Activated naive CD4-positive, alpha-beta T cell treated with anti-CD3 and anti-CD28 coated beads for 36 hours (primary cell): ENCODE results near the gene MYOM3. TPM values are rescaled to one million over a fixed set of nuclear protein-coding genes. Genes with fewer than 3 reads are reported as not detected.

Experiments
- CTCF ChIA-PET: fragments of 350-600 bp; sonication (Branson Sonifier 250); formaldehyde crosslinking; loops from one replicate; lab custom pipeline; 2021; ENCODE audit warnings: antibody characterized with exemption; lab: Charles Lee
- DNase-seq: peaks from one replicate; pipeline ENCODE4 v3.0.0-alpha.2; 2020
- H3K27ac Mint-ChIP-seq: one replicate; pipeline ENCODE4 v1.8.0; 2021; ENCODE audit warnings: mild to moderate bottlenecking, mixed read lengths
- H3K27me3 Mint-ChIP-seq: one replicate; pipeline ENCODE4 v1.8.0; 2021; ENCODE audit warnings: low read depth, mixed read lengths
- H3K36me3 Mint-ChIP-seq: one replicate; pipeline ENCODE4 v1.8.0; 2021; ENCODE audit warnings: low read depth, mixed read lengths
- H3K4me1 Mint-ChIP-seq: one replicate; pipeline ENCODE4 v1.8.0; 2021; ENCODE audit warnings: low read depth, mixed read lengths
- H3K4me3 Mint-ChIP-seq: one replicate; pipeline ENCODE4 v1.8.0; 2021; ENCODE audit warnings: mild to moderate bottlenecking, moderate library complexity, mixed read lengths
- H3K9me3 Mint-ChIP-seq: one replicate; pipeline ENCODE4 v1.8.0; 2021; ENCODE audit warnings: mixed read lengths
- intact Hi-C: fragments of 100-400 bp; cut with micrococcal nuclease; formaldehyde crosslinking; loops from one replicate; pipeline ENCODE4 v1.15.1; 2023
- total RNA-seq, 2 experiments: library from RNA; stranded (reverse); gene quantifications; one replicate each; pipeline ENCODE4 v1.2.3, GENCODE V29; 2021

Gene MYOM3
- total RNA-seq, 2 experiments from 2014 or later = not detected

- intact Hi-C loops = no loop called here
- CTCF ChIA-PET = interaction anchor here (0.6 kb wide), 1 partner anchor 305 kb away, joined by 3 read pairs; no protein-coding TSS in a partner anchor
- no peaks in the 10 kb centered on the region for H3K27me3 Mint-ChIP-seq
- H3K27ac Mint-ChIP-seq = no peak overlapping the region
- peaks cover 2% of the 10 kb centered on the region for H3K9me3 Mint-ChIP-seq
- no peak overlapping the region for H3K4me3 Mint-ChIP-seq
- H3K4me1 Mint-ChIP-seq = no peaks in the 10 kb centered on the region
- DNase-seq = no peak
- H3K36me3 Mint-ChIP-seq = no peaks in the 10 kb centered on the region
Observed at GRCh38 chr1:24133819-24134218, 21.9 kb upstream of the MYOM3 start.

- no peak overlapping the region for H3K27ac Mint-ChIP-seq
- no peaks in the 10 kb centered on the region for H3K4me1 Mint-ChIP-seq
- DNase-seq = no peak
- H3K4me3 Mint-ChIP-seq = no peak overlapping the region
- peaks cover 2% of the 10 kb centered on the region for H3K9me3 Mint-ChIP-seq
- no peaks in the 10 kb centered on the region for H3K27me3 Mint-ChIP-seq
- CTCF ChIA-PET = no interaction called here
- intact Hi-C loops = no loop called here
- no peaks in the 10 kb centered on the region for H3K36me3 Mint-ChIP-seq
Observed at GRCh38 chr1:24130385-24130784, 18.4 kb upstream of the MYOM3 start.

GRCh38 chr1:24127801-24128363 lies 15.9 kb upstream of the MYOM3 start:
- H3K27me3 Mint-ChIP-seq = no peaks in the 10 kb centered on the region
- no peak overlapping the region for H3K4me3 Mint-ChIP-seq
- no peaks in the 10 kb centered on the region for H3K36me3 Mint-ChIP-seq
- DNase-seq = no peak
- H3K9me3 Mint-ChIP-seq = peaks cover 2% of the 10 kb centered on the region
- no peak overlapping the region for H3K27ac Mint-ChIP-seq
- CTCF ChIA-PET = no interaction called here
- H3K4me1 Mint-ChIP-seq = no peaks in the 10 kb centered on the region
- intact Hi-C loops = no loop called here

- Mint-ChIP-seq H3K27me3 (no peaks in the 10 kb centered on the region), H3K36me3 (no peaks in the 10 kb centered on the region), H3K4me3 (no peak overlapping the region), H3K4me1 (no peaks in the 10 kb centered on the region), H3K9me3 (peaks cover 2% of the 10 kb centered on the region), H3K27ac (no peak overlapping the region)
- CTCF ChIA-PET = interaction anchor here (0.5 to 0.6 kb wide), 2 partner anchors 203 to 480 kb away, joined by 3 read pairs; no protein-coding TSS in a partner anchor
- no peak for DNase-seq
- intact Hi-C loops = no loop called here
Observed at GRCh38 chr1:24127134-24127800, 15.3 kb upstream of the MYOM3 start.

- Mint-ChIP-seq H3K36me3 (no peaks in the 10 kb centered on the region), H3K27me3 (no peaks in the 10 kb centered on the region), H3K9me3 (peaks cover 2% of the 10 kb centered on the region), H3K4me1 (no peaks in the 10 kb centered on the region), H3K27ac (no peak overlapping the region), H3K4me3 (no peak overlapping the region)
- DNase-seq = no peak
- CTCF ChIA-PET = interaction anchor here (0.5 to 1.1 kb wide), 2 partner anchors 23 to 203 kb away, joined by 3 read pairs; no protein-coding TSS in a partner anchor
- intact Hi-C loops = no loop called here
Observed at GRCh38 chr1:24126672-24127023, 14.7 kb upstream of the MYOM3 start.

- H3K27me3 Mint-ChIP-seq = no peaks in the 10 kb centered on the region
- no peak overlapping the region for H3K4me3 Mint-ChIP-seq
- no peaks in the 10 kb centered on the region for H3K36me3 Mint-ChIP-seq
- no peaks in the 10 kb centered on the region for H3K4me1 Mint-ChIP-seq
- intact Hi-C loops = no loop called here
- peaks cover 2% of the 10 kb centered on the region for H3K9me3 Mint-ChIP-seq
- DNase-seq = no peak
- H3K27ac Mint-ChIP-seq = no peak overlapping the region
- CTCF ChIA-PET = interaction anchor here (1.1 to 1.2 kb wide), 2 partner anchors 24 to 55 kb away, joined by 3 to 5 read pairs; no protein-coding TSS in a partner anchor
Observed at GRCh38 chr1:24126018-24126671, 14.2 kb upstream of the MYOM3 start.

GRCh38 chr1:24125456-24125855 lies 13.5 kb upstream of the MYOM3 start:
- CTCF ChIA-PET = interaction anchor here (1.1 to 1.2 kb wide), 2 partner anchors 24 to 55 kb away, joined by 3 to 5 read pairs; no protein-coding TSS in a partner anchor
- Mint-ChIP-seq H3K4me3 (no peak overlapping the region), H3K4me1 (no peaks in the 10 kb centered on the region), H3K27ac (no peak overlapping the region), H3K9me3 (peaks cover 2% of the 10 kb centered on the region), H3K36me3 (no peaks in the 10 kb centered on the region), H3K27me3 (no peaks in the 10 kb centered on the region)
- intact Hi-C loops = no loop called here
- DNase-seq = no peak

GRCh38 chr1:24124980-24125379 lies 13.0 kb upstream of the MYOM3 start:
- Mint-ChIP-seq H3K27me3 (no peaks in the 10 kb centered on the region), H3K9me3 (peaks cover 2% of the 10 kb centered on the region), H3K36me3 (no peaks in the 10 kb centered on the region), H3K27ac (no peak overlapping the region), H3K4me1 (no peaks in the 10 kb centered on the region), H3K4me3 (no peak overlapping the region)
- CTCF ChIA-PET = interaction anchor here (1.2 kb wide), 1 partner anchor 54 kb away, joined by 5 read pairs; no protein-coding TSS in a partner anchor
- intact Hi-C loops = no loop called here
- no peak for DNase-seq

- H3K27me3 Mint-ChIP-seq = no peaks in the 10 kb centered on the region
- H3K4me1 Mint-ChIP-seq = no peaks in the 10 kb centered on the region
- intact Hi-C loops = no loop called here
- CTCF ChIA-PET = no interaction called here
- H3K4me3 Mint-ChIP-seq = no peak overlapping the region
- H3K36me3 Mint-ChIP-seq = no peaks in the 10 kb centered on the region
- no peak for DNase-seq
- no peaks in the 10 kb centered on the region for H3K9me3 Mint-ChIP-seq
- H3K27ac Mint-ChIP-seq = no peak overlapping the region
Observed at GRCh38 chr1:24123611-24124010, 11.7 kb upstream of the MYOM3 start.

GRCh38 chr1:24122776-24123175 lies 10.8 kb upstream of the MYOM3 start:
- DNase-seq = no peak
- Mint-ChIP-seq H3K36me3 (no peaks in the 10 kb centered on the region), H3K9me3 (no peaks in the 10 kb centered on the region), H3K4me1 (no peaks in the 10 kb centered on the region), H3K27me3 (peaks cover under 1% of the 10 kb centered on the region), H3K27ac (no peak overlapping the region), H3K4me3 (no peak overlapping the region)
- CTCF ChIA-PET = no interaction called here
- intact Hi-C loops = no loop called here

- no peak for DNase-seq
- CTCF ChIA-PET = interaction anchor here (0.5 to 1.2 kb wide), 2 partner anchors 27 to 78 kb away, joined by 3 to 6 read pairs; no protein-coding TSS in a partner anchor
- H3K36me3 Mint-ChIP-seq = no peaks in the 10 kb centered on the region
- H3K9me3 Mint-ChIP-seq = no peaks in the 10 kb centered on the region
- peaks cover 4% of the 10 kb centered on the region for H3K27me3 Mint-ChIP-seq
- intact Hi-C loops = no loop called here
- H3K4me3 Mint-ChIP-seq = no peak overlapping the region
- H3K4me1 Mint-ChIP-seq = no peaks in the 10 kb centered on the region
- H3K27ac Mint-ChIP-seq = no peak overlapping the region
Observed at GRCh38 chr1:24121406-24121805, 9.5 kb upstream of the MYOM3 start.

GRCh38 chr1:24120965-24121364 lies 9.0 kb upstream of the MYOM3 start:
- intact Hi-C loops = no loop called here
- no peaks in the 10 kb centered on the region for H3K4me1 Mint-ChIP-seq
- no peaks in the 10 kb centered on the region for H3K36me3 Mint-ChIP-seq
- H3K27ac Mint-ChIP-seq = no peak overlapping the region
- H3K4me3 Mint-ChIP-seq = no peak overlapping the region
- no peaks in the 10 kb centered on the region for H3K9me3 Mint-ChIP-seq
- H3K27me3 Mint-ChIP-seq = peaks cover 4% of the 10 kb centered on the region
- CTCF ChIA-PET = interaction anchor here (1.2 kb wide), 1 partner anchor 28 kb away, joined by 3 read pairs; no protein-coding TSS in a partner anchor
- DNase-seq = no peak
